ENCODE measurements around the gene NRG3.
"Not testable (repeated sequence)": the region's sequence is repeated elsewhere in the genome, so short reads cannot be mapped to it uniquely, and the experiment has no call there.

NRG3 gene

DNA sequence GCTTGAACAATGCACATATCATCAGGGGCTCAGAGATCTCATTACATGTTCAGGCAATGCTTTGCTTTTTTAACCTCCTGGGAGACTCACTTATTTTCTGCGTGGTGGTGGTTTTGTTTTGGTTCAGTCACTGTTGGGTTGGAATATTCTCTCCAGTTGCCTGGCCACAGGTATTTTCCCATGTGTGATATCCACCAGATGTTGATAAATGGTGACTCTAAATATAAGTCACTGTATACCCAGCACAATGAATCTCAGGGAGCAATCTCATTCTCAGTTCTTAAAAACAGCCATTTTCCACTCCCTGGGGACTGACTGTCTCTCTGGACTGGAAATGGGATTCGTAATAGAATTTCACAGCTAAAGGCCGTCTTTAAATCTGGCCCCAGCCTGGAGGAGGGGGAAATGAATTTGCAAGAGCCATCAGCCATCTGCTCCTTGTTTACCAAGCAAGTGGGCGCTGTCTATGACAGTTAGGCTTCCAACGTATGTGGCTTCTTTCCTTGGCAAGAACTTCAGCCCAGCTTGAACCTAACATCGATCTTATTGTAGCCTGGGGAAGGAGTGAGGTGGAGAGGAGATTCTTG lies 1106.2 kb downstream of the NRG3 start:
- no peak for DNase-seq (ENCODE audit: low read depth in 3 of 3)

DNA sequence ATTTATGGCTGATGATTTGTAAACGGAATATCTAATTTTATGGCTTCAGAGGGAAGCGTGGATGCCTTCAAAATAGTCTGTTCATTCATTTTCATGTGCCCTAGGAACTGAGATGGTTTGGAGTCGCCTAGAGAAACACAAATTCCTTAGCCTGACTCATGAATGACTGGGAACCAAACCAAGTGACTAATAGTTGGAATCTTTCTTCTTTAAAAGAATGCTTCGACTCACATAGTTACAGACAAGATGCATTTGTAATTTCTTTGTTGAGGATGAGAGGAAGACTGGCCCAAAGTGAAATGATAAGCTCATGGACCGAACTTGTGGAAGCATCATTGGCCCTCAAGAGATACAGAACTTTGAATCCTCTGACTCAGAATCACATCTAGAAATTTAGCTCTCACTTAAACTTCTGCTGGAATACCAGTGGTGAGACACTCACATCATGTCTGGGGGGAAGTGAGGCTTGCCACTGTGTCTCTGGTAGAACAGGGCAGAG lies 1107.2 kb downstream of the NRG3 start:
- no peak for DNase-seq (ENCODE audit: low read depth in 3 of 3)

DNA sequence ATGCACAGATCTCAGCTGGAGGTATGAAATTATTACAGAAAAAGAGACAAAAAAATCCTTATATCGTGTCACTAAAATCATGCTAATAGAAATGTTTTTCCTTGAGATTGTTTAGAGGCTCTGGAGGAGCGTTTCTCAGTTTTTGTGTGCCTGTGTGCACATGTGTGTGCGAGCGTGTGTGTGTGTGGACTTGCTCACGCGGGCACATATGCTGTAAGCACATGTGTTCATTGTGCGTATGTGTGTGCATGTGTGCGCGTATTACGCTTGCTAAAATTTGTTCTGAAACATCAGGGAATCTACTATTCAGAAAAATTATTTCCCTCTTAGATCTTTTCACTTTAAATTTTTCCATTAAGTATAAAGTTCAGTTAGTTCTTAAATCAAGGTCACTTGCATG lies 1111.2 kb downstream of the NRG3 start:
- no peak for DNase-seq (ENCODE audit: low read depth in 3 of 3)

DNA sequence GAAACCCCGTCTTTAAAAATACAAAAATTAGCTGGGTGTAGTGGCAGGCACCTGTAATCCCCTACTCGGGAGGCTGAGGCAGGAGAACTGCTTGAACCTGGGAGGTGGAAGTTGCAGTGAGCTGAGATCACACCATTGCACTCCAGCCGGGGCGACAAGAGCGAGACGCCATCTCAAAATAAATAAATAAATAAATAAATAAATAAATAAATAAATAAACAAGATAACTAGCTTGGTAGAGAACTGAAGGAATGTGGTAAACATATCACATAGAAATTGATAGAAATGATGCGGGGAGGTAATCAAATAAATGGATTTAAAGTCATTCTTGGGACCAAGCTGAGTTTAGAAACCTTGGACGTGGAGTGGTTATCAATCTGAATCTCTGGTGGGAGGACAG lies 1131.5 kb downstream of the NRG3 start:
- not testable (repeated sequence) for DNase-seq (ENCODE audit: low read depth in 3 of 3)

DNA sequence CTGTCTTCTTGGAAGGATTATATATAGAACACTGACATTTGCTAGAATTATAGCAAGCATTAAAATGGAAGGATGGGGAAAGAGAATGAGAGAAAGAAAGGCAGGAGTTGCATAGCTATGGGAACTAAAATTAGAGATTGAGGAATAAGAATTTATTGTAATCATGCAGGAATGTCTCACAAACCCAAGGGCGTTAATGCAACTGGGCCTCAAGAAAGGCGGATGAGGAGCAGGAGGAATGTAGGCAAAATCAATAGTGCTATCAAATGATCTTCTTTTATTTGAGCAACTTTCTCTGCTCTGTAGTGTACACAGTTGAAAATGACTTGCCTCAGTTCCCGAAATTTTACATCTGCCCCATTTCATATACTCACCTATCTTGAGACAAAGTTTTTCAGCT lies 1132.5 kb downstream of the NRG3 start:
- DNase-seq (ENCODE audit: low read depth in 3 of 3), result no peak

DNA sequence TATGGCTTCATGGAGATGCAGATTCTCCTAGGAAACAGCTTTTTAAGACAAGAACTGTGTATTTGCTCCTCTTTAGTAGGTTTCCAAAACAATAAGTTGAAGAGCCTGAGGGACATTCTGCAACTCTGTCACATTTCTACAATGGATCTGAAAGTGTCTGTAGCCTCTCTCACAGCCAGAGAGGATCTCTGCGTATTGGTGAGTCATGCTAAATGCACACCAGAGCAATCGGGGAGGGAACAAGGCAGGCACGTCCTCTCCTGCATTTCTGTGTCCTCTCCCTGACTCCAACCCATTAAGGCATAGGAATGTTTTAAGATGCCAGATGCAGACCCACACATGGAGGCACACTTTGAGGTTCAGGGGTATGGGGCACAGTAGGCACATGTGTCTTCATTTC lies 1137.9 kb downstream of the NRG3 start:
- DNase-seq (ENCODE audit: low read depth in 3 of 3), result no peak

DNA sequence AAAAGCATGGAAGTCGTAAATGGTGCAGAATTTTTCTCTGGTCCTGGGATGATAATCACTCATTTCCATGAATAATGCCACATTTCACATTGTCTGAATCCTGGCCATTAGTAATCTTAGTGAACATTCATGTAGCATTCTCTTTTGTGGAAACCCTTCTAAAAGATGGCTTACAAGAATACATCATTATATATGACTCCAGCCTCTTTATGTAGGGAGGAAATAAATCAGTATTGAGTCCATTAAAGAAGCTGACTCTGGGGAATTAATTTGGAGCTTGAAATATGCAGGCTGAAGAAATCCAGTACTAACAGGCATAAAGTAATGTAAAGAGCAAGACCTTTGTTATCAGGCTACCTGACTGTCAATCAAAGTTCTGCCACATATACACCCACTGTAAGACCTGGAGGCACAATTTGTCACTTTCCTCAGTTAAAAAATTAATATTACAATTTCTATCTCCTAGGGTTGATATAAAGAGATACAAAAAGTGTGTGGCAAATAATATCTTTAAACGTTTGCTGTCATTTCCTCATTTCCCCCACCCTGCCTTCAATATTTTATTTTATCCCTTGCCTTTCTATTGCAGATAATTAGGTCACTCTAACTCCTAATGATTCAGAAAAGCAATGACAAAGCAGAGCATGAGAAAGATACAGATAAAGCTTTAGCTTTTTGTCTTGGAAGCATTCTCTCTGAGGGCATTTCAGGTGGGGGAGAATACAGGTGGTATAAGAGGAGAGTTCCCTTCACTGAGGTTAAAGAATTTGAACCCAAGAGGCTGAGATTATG lies 1142.3 kb downstream of the NRG3 start:
- DNase-seq (ENCODE audit: low read depth in 3 of 3), result no peak

DNA sequence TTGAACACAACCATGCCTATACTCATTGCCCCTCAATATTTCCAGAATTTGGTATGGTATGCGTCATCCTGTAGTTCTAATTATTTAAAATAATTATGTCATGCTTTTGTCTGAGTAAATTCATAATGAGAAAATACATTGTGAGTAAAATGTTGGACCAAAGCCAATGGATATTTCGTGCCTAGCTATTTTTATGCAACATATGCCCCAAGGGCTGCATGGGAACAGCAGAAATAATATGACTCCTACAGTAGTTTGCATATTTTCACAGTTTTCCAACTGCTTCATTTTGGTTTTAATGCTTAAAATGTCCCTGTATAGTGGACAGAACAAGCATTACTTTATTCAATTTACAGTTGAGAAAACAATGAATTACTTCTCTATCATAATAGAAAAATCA lies 1148.7 kb downstream of the NRG3 start:
- DNase-seq (ENCODE audit: low read depth in 3 of 3), result no peak
